C4-2B (cell line): ENCODE measurements around the gene TAP1.
"Not testable (repeated sequence)": the region's sequence is repeated elsewhere in the genome, so short reads cannot be mapped to it uniquely, and the experiment has no call there.

ENCODE experiments used
- CTCF ChIP-seq: fragments of 450-650 bp; conservative IDR thresholded peaks from 2 replicates; pipeline ENCODE4 v1.5.1; 2017; ENCODE audit warnings: mild to moderate bottlenecking
- ZFX ChIP-seq: fragments of 450-650 bp; IDR thresholded peaks from 2 replicates; pipeline ENCODE4 v1.6.1; 2017

- TF ChIP-seq CTCF, ZFX: not testable (repeated sequence)
Observed at GRCh38 chr6:32880962-32881361, 27.5 kb upstream of the TAP1 start.
